GM10847 (cell line): ENCODE measurements around the gene IFIT1B.

Experiments used
- POLR2A ChIP-seq: IDR thresholded peaks from 2 replicates; pipeline ENCODE4 v1.6.1; 2011; ENCODE audit not compliant: insufficient read length; ENCODE audit errors: extremely low read depth

Gene IFIT1B

GRCh38 chr10:89345367-89346000 lies 32.4 kb upstream of the IFIT1B start:
- TF ChIP-seq POLR2A, result no peak

GRCh38 chr10:89346405-89347254 lies 31.2 kb upstream of the IFIT1B start:
- TF ChIP-seq POLR2A, result no peak

- TF ChIP-seq POLR2A, result no peak
Observed at GRCh38 chr10:89347701-89348457, 30.0 kb upstream of the IFIT1B start.

- no peak for TF ChIP-seq POLR2A
Observed at GRCh38 chr10:89348481-89348880, 29.4 kb upstream of the IFIT1B start.

- no peak for TF ChIP-seq POLR2A
Observed at GRCh38 chr10:89348975-89349374, 28.9 kb upstream of the IFIT1B start.

GRCh38 chr10:89351412-89351779 lies 26.5 kb upstream of the IFIT1B start:
- TF ChIP-seq POLR2A, result no peak

GRCh38 chr10:89351780-89352597 lies 25.9 kb upstream of the IFIT1B start:
- no peak for TF ChIP-seq POLR2A

GRCh38 chr10:89352802-89353201 lies 25.1 kb upstream of the IFIT1B start:
- TF ChIP-seq POLR2A, result no peak

- TF ChIP-seq POLR2A, result no peak
Observed at GRCh38 chr10:89355394-89355931, 22.4 kb upstream of the IFIT1B start.

- no peak for TF ChIP-seq POLR2A
Observed at GRCh38 chr10:89357096-89357495, 20.8 kb upstream of the IFIT1B start.

- no peak for TF ChIP-seq POLR2A
Observed at GRCh38 chr10:89357975-89358374, 19.9 kb upstream of the IFIT1B start.

- TF ChIP-seq POLR2A, result no peak
Observed at GRCh38 chr10:89360157-89360556, 17.7 kb upstream of the IFIT1B start.

GRCh38 chr10:89362929-89363328 lies 14.9 kb upstream of the IFIT1B start:
- no peak for TF ChIP-seq POLR2A

GRCh38 chr10:89363729-89364442 lies 14.0 kb upstream of the IFIT1B start:
- no peak for TF ChIP-seq POLR2A
